ENCODE data around the gene RELT. TPM values are rescaled to one million over a fixed set of nuclear protein-coding genes. Genes with fewer than 3 reads are reported as not detected.

RELT gene
- total RNA-seq, 2 experiments from 2014 or later, result 21.5 to 30.8 TPM

DNA sequence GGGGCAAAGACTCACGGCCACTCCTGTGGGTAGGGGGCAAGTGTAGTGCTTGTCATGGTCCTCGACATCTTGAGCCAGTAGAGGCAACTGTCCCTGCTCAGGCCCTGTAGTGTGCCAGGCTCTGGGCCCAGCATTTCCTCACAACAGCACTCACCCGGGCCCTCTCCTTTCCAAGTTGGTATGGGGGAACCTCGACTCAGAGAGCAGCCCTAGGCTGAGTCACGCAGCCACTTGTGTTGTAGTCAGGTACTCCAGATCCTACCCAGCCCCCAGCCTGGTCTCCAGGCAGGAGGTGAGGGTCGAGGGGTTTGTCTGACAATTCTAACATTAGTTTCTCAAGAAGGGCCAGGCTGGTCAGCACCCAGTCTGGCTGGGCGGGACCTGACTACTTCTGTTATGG is 4.1 kb downstream of the RELT start:
- POLR2A ChIA-PET, result no interaction called here
- Histone ChIP-seq H3K9me2 (ENCODE audit: insufficient read depth, low read length) (no peaks in the 10 kb centered on the region), H4K20me1 (ENCODE audit: insufficient read depth, low read length) (peaks cover 20% of the 10 kb centered on the region), H2AFZ (ENCODE audit: low read length) (no peak overlapping the region), H3K9me3 (ENCODE audit: low read length) (no peaks in the 10 kb centered on the region), H3K4me1 (ENCODE audit: insufficient read depth, low read length, poor library complexity, severe bottlenecking) (peaks cover 86% of the 10 kb centered on the region), H3K4me3 (ENCODE audit: low read depth, low read length, poor library complexity, severe bottlenecking) (peak overlapping the region; percentile 98), H3K36me3 (ENCODE audit: insufficient read depth, low read length) (peaks cover 13% of the 10 kb centered on the region; the same call in 1 of the 2 replicates), H3K27ac (ENCODE audit: low read depth, low read length, poor library complexity, severe bottlenecking) (peak overlapping the region; percentile 13), H3K79me2 (ENCODE audit: insufficient read depth, low read depth, low read length) (peaks cover 72% of the 10 kb centered on the region), H3K4me2 (ENCODE audit: low read length) (peak overlapping the region; percentile 87)
- CTCF ChIA-PET (ENCODE audit: unreplicated experiment), result interaction anchor here (0.6 kb wide), 1 partner anchor 10 kb away, joined by 3 read pairs; no protein-coding TSS in a partner anchor
- intact Hi-C loops (cut with micrococcal nuclease; ENCODE audit: unreplicated experiment), result no loop called here
- no peak for DNase-seq (ENCODE audit: low spot score)
- no TSS peak for BruUV-seq (replicated peaks)
- TF ChIP-seq EZH2phosphoT487 (IDR thresholded peaks at IDR 0.05; ENCODE audit: borderline replicate concordance, low read depth, low read length), result no peak
- TF ChIP-seq, protein P1, sequence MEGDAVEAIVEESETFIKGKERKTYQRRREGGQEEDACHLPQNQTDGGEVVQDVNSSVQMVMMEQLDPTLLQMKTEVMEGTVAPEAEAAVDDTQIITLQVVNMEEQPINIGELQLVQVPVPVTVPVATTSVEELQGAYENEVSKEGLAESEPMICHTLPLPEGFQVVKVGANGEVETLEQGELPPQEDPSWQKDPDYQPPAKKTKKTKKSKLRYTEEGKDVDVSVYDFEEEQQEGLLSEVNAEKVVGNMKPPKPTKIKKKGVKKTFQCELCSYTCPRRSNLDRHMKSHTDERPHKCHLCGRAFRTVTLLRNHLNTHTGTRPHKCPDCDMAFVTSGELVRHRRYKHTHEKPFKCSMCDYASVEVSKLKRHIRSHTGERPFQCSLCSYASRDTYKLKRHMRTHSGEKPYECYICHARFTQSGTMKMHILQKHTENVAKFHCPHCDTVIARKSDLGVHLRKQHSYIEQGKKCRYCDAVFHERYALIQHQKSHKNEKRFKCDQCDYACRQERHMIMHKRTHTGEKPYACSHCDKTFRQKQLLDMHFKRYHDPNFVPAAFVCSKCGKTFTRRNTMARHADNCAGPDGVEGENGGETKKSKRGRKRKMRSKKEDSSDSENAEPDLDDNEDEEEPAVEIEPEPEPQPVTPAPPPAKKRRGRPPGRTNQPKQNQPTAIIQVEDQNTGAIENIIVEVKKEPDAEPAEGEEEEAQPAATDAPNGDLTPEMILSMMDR (conservative IDR thresholded peaks at IDR 0.05; ENCODE audit: low read length), result no peak

DNA sequence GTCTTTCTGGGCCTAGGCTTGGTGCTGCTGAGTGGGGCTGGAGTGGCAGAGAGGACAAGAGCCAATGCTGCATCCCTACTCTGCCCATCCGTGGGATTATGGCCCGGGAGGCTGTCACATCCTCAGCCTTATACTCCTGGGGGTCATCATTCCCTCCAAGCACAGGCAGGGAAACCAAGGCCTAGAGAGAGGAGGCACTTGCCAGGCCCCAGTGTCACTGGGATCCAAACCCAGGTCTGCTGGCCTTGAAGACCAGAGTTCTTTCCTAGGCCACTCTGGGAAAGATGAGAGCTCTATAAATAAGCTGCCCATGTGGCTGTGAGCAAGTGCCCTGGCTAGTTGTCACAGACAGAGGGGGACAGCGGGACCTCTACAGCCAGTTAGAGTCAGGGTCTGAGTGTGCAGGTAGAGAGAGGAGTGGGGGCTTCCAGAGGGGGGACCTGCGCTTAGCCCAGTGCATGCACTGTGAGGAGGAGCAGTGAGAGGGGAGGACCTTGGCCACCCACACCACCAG is 4.8 kb downstream of the RELT start:
- Histone ChIP-seq H3K4me3 (ENCODE audit: low read depth, low read length, poor library complexity, severe bottlenecking) (no peak overlapping the region), H3K36me3 (ENCODE audit: insufficient read depth, low read length) (peaks cover 13% of the 10 kb centered on the region; the same call in 1 of the 2 replicates), H3K79me2 (ENCODE audit: insufficient read depth, low read depth, low read length) (peaks cover 78% of the 10 kb centered on the region), H4K20me1 (ENCODE audit: insufficient read depth, low read length) (peaks cover 20% of the 10 kb centered on the region), H3K9me3 (ENCODE audit: low read length) (no peaks in the 10 kb centered on the region), H3K9me2 (ENCODE audit: insufficient read depth, low read length) (no peaks in the 10 kb centered on the region), H3K4me1 (ENCODE audit: insufficient read depth, low read length, poor library complexity, severe bottlenecking) (peaks cover 86% of the 10 kb centered on the region), H2AFZ (ENCODE audit: low read length) (no peak overlapping the region), H3K27ac (ENCODE audit: low read depth, low read length, poor library complexity, severe bottlenecking) (peak overlapping the region; percentile 79), H3K4me2 (ENCODE audit: low read length) (peak overlapping the region; percentile 87)
- TF ChIP-seq EZH2phosphoT487 (IDR thresholded peaks at IDR 0.05; ENCODE audit: borderline replicate concordance, low read depth, low read length), result no peak
- TF ChIP-seq, protein P1 (conservative IDR thresholded peaks at IDR 0.05; ENCODE audit: low read length), result no peak
- DNase-seq (ENCODE audit: low spot score), result no peak
- BruUV-seq (replicated peaks), result no TSS peak
- intact Hi-C loops (cut with micrococcal nuclease; ENCODE audit: unreplicated experiment), result no loop called here
- ChIA-PET POLR2A (no interaction called here), CTCF (ENCODE audit: unreplicated experiment) (no interaction called here)

DNA sequence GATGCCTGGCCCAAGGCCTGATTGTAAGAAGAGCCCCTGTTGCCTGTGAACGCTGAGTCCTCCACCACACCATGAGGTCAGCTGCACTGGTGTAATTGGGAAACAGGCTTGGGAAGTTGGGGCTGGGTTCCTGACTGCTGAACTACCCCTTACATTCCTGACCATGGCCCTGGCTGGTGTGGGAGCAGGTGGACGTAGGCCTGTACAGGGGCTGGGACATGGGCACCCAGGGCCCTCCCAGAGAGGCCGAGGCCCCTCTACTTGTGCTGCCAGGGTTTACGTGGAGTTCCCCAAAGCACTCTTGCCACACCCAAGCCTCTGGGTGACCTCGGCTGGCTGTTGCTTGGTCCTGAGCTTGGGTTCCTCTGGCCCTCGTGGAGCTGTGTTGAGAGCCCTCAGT is 5.4 kb downstream of the RELT start:
- Histone ChIP-seq H3K4me1 (ENCODE audit: insufficient read depth, low read length, poor library complexity, severe bottlenecking) (peaks cover 92% of the 10 kb centered on the region), H3K9me3 (ENCODE audit: low read length) (no peaks in the 10 kb centered on the region), H2AFZ (ENCODE audit: low read length) (no peak overlapping the region), H3K4me3 (ENCODE audit: low read depth, low read length, poor library complexity, severe bottlenecking) (no peak overlapping the region), H3K9me2 (ENCODE audit: insufficient read depth, low read length) (no peaks in the 10 kb centered on the region), H3K27ac (ENCODE audit: low read depth, low read length, poor library complexity, severe bottlenecking) (peak overlapping the region; percentile 79), H3K79me2 (ENCODE audit: insufficient read depth, low read depth, low read length) (peaks cover 84% of the 10 kb centered on the region), H3K36me3 (ENCODE audit: insufficient read depth, low read length) (peaks cover 13% of the 10 kb centered on the region; the same call in 1 of the 2 replicates), H4K20me1 (ENCODE audit: insufficient read depth, low read length) (peaks cover 20% of the 10 kb centered on the region), H3K4me2 (ENCODE audit: low read length) (peak overlapping the region; percentile 87)
- ChIA-PET POLR2A (interaction anchor here (2.5 kb wide), 1 partner anchor 16 kb away, joined by 6 read pairs; no protein-coding TSS in a partner anchor), CTCF (ENCODE audit: unreplicated experiment) (no interaction called here)
- no peak for DNase-seq (ENCODE audit: low spot score)
- intact Hi-C loops (cut with micrococcal nuclease; ENCODE audit: unreplicated experiment), result no loop called here
- no TSS peak for BruUV-seq (replicated peaks)
- TF ChIP-seq EZH2phosphoT487 (IDR thresholded peaks at IDR 0.05; ENCODE audit: borderline replicate concordance, low read depth, low read length), result no peak
- TF ChIP-seq, protein P1 (conservative IDR thresholded peaks at IDR 0.05; ENCODE audit: low read length), result no peak
